Cardiac septum (tissue), 1 donor: ENCODE measurements around the gene LRRC8C. TPM values are rescaled to one million over a fixed set of nuclear protein-coding genes. Genes with fewer than 3 reads are reported as not detected.

ENCODE experiments used
- DNase-seq: peaks from one replicate; pipeline ENCODE4 v3.0.0-alpha.2; 2020; ENCODE audit warnings: low spot score
- intact Hi-C: fragments of 100-400 bp; cut with DNase I; formaldehyde crosslinking; loops from one replicate; pipeline ENCODE4 v1.14.0; 2022
- total RNA-seq: library from RNA; stranded (reverse); fragmentation: NEBNext Ultra II Directional; extraction: Animal tissue kit (Norgen Biotek cat#: 25700); gene quantifications from one replicate; pipeline ENCODE4 v1.2.1, GENCODE V29; 2021
- donor health status: DM: no; HTN: no; CAD: no.

The LRRC8C gene
- total RNA-seq, 1 donor from 2014 or later: 8.3 TPM

DNA sequence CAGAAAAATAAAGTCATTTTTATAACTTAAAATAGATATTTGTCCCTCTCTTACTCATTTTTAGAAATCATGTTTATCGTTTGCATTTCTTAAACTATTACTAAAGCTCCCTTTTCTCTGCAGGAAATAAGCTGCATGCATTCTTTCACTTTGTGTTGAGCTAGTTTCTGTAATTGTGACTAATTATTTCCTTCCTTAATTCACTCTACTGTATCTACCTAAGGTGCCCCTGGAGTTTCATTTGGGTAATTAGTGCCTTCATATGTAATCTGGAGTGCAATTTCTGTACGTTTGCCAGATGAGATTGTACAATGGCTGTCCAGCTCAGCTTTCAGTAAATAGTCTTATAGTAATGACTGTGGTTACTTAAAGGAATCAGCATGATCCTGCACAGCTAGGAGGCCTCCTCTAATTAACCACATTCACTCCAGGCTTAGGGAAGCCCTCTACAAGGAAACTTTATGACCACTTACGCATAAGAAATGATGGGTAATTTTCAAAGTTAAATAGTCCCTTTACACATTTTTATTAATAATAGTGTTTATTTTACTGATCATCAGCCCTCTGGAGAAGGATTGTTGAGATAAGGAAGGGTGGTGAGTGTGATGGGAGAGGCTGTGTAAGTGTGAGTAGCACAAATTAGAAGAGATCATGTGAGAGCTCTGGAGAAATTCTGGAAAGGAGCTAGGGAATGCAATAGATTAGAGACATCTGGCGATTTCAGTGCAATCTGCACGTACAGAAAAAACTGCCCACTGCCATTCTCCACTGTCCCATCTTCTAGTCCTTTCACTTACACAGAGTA lies 86.8 kb downstream of the LRRC8C start:
- intact Hi-C loops: loop anchor here (5.0 kb wide), 1 partner anchor 87 kb away; the partner anchor contains the start of gene LRRC8C
- no peak for DNase-seq

- intact Hi-C loops: loop anchor here (5.0 kb wide), 1 partner anchor 89 kb away; the partner anchor contains the start of gene LRRC8C
- DNase-seq: no peak
These were observed 87.9 kb downstream of the LRRC8C start for GRCh38 chr1:89720839-89721238.

DNA sequence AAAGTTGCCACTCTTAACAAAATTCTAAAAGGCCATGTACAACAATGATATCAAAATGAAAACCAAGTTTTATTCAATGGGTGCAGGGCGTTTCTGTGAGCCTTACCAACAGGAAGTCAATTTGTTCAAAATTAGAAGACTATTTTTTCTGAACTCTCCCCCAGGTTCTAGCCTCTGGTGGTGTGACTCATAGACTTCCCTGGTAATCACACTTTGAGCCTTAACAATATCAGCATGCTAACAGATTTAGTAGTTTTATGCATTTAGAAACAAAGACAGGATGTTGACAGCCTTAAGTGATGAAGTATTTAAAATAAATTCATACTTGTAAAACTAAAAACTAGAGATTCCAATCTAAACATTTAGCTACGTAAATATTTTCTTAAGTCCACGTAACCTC lies 88.4 kb downstream of the LRRC8C start:
- intact Hi-C loops: loop anchor here (5.0 kb wide), 1 partner anchor 89 kb away; the partner anchor contains the start of gene LRRC8C

GRCh38 chr1:89723144-89723543 lies 90.2 kb downstream of the LRRC8C start:
- intact Hi-C loops: loop anchor here (5.0 kb wide), 1 partner anchor 91 kb away; the partner anchor contains the start of gene LRRC8C
- DNase-seq: no peak

More for the DNA sequence above, 88.4 kb downstream of the LRRC8C start:
- DNase-seq: no peak

GRCh38 chr1:89723863-89724262 lies 90.9 kb downstream of the LRRC8C start:
- intact Hi-C loops: loop anchor here (2.0 to 5.0 kb wide), 3 partner anchors 29 to 92 kb away; partner anchors contain the start of gene LRRC8C

GRCh38 chr1:89724369-89725010 lies 91.6 kb downstream of the LRRC8C start:
- intact Hi-C loops: loop anchor here (2.0 to 5.0 kb wide), 3 partner anchors 30 to 92 kb away; partner anchors contain the start of gene LRRC8C
- DNase-seq: peak; percentile 82

More at GRCh38 chr1:89723863-89724262, 90.9 kb downstream of the LRRC8C start:
- DNase-seq: no peak

DNA sequence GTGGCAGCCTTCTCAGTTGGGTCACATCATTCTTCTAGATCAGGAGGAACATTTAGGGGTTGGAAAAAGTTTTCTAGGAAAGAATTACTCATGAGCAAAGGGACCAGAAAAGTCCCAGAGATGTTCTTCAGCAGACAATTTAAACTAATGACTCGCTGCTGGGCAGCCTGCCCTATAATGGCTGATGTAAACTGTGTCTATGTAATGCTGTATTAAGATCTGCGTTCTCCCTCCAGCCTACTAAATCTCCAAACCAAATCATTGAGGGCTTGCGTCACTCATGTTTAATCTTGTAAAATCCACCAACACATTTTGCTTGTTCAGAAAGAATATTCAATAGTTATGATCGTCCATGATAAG lies 92.1 kb downstream of the LRRC8C start:
- intact Hi-C loops: loop anchor here (2.0 kb wide), 2 partner anchors 30 to 32 kb away; no protein-coding TSS in a partner anchor
- DNase-seq: no peak

GRCh38 chr1:89725631-89726030 lies 92.7 kb downstream of the LRRC8C start:
- intact Hi-C loops: loop anchor here (2.0 kb wide), 2 partner anchors 31 kb away; no protein-coding TSS in a partner anchor
- no peak for DNase-seq

DNA sequence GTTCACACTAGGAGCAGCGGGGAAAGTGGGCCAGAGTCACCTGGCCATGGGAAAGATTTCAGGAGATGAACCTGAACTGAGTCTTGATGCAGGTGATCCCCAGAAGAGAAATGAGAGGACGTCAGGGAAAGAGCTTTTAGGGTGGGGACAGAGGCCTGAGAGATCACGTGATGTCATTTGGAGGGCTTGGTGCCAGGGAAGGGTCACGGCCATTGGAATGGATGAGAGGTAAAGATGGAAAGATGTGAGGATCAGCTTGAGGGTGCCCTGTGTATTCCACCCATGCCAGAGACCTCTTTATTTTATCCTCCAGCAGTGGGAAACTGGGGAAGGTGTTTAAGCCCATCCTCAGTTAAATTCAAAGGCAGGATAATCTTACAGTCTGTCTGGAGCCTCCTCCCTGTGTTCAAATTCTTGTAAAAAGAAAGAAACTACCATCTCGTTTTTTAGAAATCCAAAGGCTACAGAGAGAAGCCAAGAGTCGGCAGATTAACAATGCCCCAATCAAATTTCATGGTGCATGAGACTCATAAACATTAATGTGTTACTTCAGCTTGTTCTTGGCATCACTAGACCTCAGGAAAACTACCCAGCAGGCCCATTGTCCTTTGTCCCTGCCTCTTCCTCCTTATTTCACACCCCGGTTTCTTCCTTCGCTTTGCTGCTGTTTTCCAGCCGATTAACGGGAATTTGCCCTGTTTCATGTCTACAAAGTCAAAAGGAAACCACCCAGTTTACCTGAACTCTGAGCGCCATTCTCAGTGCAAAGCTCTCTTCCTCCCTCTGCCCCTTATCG lies 94.8 kb downstream of the LRRC8C start:
- no peak for DNase-seq
- intact Hi-C loops: no loop called here

DNA sequence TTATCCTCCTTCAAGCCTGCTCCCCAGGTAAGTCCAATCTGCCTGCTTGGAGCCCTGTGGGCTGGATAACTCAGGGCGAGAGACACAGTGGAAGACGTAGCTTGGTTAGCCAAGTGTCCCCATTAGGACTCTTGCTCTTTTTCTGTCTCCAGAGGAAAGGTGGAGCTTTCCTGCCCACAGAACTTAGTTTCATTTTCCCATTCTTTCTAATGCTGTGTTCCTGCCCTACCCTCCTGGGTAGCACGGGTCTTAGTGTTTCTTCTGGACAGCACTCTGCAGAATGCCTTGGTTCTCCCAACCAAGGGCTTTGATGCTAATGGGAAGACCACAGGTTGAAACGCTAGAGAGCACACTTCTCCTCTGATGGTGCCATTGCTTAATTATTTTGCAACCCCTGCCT lies 95.5 kb downstream of the LRRC8C start:
- intact Hi-C loops: no loop called here
- DNase-seq: no peak

DNA sequence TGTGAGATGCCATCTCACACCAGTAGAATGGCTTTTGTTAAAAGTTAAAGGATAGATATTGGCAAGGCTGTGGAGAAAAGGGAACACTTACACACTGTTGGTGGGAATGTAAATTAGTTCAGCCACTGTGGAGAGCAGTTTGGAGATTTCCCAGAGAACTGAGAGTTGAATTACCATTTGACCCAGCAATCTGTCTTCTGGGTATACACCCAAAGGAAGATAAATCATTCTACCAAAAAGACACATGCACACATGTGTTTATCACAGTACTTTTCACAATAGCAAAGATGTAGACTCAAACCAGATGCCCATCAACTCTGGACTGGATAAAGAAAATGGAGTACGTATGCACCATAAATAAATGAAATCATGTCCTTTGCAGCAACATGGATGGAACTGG lies 99.3 kb downstream of the LRRC8C start:
- intact Hi-C loops: no loop called here
- DNase-seq: no peak

DNA sequence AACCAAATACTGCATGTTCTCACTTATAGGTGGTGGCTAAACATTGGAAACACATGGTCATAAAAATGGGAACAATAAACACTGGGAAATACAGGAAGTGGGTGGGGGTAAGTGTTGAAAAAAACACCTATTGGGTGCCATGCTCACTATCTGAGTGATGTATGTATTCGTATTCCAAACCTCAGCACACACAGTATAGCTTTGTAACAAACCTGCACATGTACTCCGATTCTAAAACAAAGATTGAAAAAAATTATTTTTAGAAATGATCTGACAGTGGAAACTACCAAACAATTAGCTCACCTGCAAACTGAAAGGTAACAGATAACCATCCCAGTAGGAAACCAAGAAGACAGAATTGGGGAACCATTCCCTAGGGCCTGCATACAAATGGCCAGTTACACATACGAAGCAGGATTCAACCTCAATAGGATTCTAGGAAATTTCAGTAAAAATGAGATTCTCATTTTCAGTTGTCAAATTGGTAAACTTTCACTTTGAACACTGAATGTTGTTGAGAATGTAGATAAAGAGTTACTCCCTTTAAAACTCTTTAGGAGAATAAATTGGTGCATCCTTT lies 99.8 kb downstream of the LRRC8C start:
- DNase-seq: no peak
- intact Hi-C loops: no loop called here

DNA sequence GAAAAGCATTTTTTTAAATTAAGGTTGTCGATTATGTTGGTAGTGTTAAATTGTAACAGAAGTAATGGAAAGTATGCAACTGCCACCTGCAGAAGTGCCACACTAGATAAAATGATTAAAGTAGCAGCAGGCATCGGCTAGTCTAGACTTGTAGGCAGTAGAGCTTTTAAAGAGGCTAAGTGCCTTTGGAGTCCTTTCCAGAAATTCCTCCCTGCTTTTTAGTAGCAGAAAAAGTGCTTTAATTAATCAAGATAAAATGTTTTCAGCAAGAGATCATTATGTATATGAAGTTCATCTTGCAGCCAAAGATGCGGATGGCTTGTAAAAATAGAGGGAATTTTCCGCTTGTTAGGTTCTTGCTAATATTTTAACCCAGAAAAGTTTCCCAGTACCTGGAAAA lies 100.8 kb downstream of the LRRC8C start:
- intact Hi-C loops: no loop called here
- no peak for DNase-seq

DNA sequence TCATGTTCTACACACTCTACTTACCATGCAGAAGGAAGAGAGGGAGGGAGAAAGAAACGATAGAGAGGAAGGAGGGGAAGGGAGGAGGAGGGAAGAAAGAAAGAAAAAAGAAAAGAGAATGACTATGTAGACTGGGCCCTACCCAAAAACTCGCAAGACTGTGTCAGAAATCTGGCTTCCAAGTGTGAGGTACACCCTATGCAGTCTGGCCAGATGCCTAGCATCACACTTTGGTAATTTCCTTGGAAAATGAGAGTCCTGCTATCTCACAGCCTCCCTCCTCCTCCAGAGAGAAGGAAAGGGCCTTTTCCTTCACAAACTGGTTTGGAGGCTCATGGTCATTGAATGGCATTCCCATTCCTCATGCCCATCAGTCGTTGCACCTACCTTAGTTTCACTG lies 101.5 kb downstream of the LRRC8C start:
- intact Hi-C loops: no loop called here
- no peak for DNase-seq

DNA sequence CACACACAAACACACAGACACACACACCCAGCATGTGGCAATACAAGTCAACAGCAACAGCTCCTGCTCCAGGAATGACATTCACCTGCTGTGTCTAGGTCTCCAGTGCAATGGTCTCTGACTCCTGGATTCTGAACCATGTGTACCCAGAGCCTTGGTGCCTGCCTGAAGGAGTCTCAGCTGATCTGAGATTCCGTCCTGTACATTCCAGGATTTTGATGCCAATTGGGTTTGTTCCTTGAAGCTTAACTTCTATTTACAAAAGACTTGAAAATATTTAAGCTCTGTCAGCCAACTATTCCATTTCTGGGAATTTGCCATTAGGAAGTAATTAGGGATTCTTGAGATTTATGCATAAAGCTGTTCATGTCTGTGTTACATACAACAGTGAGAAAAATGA lies 102.6 kb downstream of the LRRC8C start:
- no peak for DNase-seq
- intact Hi-C loops: no loop called here

- intact Hi-C loops: no loop called here
- no peak for DNase-seq
These were observed 104.2 kb downstream of the LRRC8C start for GRCh38 chr1:89736937-89737733.

DNA sequence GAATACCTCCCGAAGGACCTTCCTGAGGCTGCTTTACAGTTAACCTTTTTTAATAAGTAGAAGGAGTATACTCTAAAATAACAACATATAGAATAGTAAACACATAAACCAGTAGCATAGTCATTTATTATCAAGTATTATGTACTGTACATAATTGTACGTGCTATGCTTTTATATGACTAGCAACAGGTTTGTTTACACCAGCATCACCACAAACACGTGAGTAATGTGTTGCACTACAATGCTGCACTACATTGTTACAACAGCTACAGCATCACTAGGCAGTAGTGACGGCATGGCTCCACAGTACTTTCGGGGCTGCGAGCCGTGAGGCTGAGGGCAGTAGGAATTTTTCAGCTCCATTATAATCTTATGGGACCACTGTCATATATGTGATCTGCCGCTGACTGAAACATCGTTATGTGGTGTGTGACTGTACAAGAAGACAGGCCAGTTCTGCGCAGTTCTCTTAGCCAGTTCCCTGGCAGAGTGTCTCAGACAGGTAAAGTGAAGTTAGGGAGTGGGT lies 105.1 kb downstream of the LRRC8C start:
- DNase-seq: no peak
- intact Hi-C loops: no loop called here

DNA sequence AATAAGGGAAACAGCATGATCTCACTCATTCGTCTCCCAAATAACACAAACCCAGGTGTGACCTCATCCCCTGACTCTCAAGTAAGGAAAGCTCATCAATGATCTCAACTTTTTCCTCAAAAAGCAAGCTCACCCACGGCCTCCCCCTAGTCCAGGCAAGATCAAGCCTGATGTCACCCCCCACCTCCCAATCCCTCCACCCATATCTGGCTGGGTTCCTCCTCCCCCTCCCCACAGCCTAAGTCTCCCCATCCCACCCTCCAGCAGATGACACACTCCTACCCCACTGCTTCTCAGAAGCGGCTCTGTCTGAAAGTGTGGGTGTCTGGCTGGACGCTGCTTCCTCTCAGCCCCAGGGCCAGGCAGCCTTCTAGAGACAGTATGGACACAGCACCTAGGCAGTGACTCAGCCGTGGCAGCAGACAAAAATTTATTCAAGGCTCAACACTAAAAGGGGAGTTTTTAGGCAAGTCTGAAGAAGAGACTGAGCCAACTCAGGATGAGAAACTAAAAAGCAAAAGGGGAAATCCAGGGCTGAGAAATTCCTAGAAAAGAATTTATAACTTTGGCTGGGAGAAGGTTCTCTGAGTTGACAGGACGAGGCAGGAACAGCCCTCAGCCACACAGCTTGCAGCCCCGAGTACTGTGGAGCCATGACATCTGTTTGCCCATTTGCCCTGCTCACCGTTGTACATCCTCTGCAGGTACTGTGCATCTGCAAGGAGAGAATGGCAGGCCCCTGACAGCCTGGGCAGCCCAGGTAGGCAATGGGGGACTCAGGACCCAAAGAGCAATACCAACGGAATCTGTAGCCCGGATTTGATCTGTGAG lies 106.3 kb downstream of the LRRC8C start:
- DNase-seq: no peak
- intact Hi-C loops: no loop called here
